K562 (cell line): ENCODE data around the gene VSTM2B. TPM values are rescaled to one million over a fixed set of nuclear protein-coding genes. Genes with fewer than 3 reads are reported as not detected.

Source experiments
- ATAC-seq: fragments of 200-7000 bp; cut with Tn5 transposase; 3 replicates; pipeline ENCODE4 v1.9.1; 2020; ENCODE audit warnings: moderate library complexity
- BruUV-seq: library from RNA; stranded (reverse); fragments of 400-500 nt; replicated peaks from 2 replicates; lab custom pipeline; 2021; lab: Mats Ljungman, UMichigan
- CTCF ChIA-PET: fragments of 300-600 bp; formaldehyde crosslinking; extraction: SDS; loops from one replicate; lab custom pipeline; 2021; ENCODE audit warnings: low intra/inter-chr PET ratio; lab: Yijun Ruan, JAX
- POLR2A ChIA-PET: fragments of 300-600, 350-650 bp; sonication (Branson Sonifier 250); formaldehyde crosslinking; extraction: SDS; loops from one replicate; lab custom pipeline; 2021; ENCODE audit warnings: antibody characterized with exemption, inconsistent platforms; lab: Yijun Ruan, JAX
- DNase-seq, 4 experiments: peaks; one replicate each; pipeline versions ENCODE4 v3.0.0 to v3.0.0-alpha.2; 2011 to 2018; ENCODE audit warnings: low spot score in 3 of 4, mixed read lengths in 3 of 4; ENCODE audit errors: extremely low read depth in 1 of 4
- FAIRE-seq: peaks from 2 replicates; lab custom pipeline; 2011; peaks lifted over from hg19 to GRCh38; lab: Jason Lieb, UNC
- H2AFZ ChIP-seq: 2 replicates; pipeline ENCODE4 v1.6.0; 2011; ENCODE audit warnings: low read depth, low read length, control low read depth, inconsistent platforms
- H3K27ac ChIP-seq: fragments of 200-600 bp; 3 replicates; pipeline ENCODE4 v1.8.0; 2011; ENCODE audit warnings: low read depth, mild to moderate bottlenecking, control low read depth, inconsistent platforms, low read length, moderate library complexity, mixed read lengths; ENCODE audit errors: extremely low read depth
- H3K27me3 ChIP-seq, 2 experiments: fragments of 300-600 bp in 1 of 2; 2 replicates in 1 of 2; 3 replicates in 1 of 2; pipeline versions ENCODE4 v1.6.0 to v1.8.0; 2011; ENCODE audit warnings: inconsistent platforms in 2 of 2, low read length in 2 of 2, mild to moderate bottlenecking in 1 of 2, mixed read lengths in 1 of 2, moderate library complexity in 1 of 2; ENCODE audit not compliant: control insufficient read depth in 2 of 2, insufficient read depth in 2 of 2
- H3K36me3 ChIP-seq: fragments of 300-600 bp; 3 replicates; pipeline ENCODE4 v1.8.0; 2011; ENCODE audit warnings: mild to moderate bottlenecking, low read length, inconsistent platforms; ENCODE audit not compliant: control insufficient read depth, insufficient read depth
- H3K4me1 ChIP-seq, 2 experiments: fragments of 200-600 bp in 1 of 2; replicated peaks in 1 of 2; 2 replicates in 1 of 2; 3 replicates in 1 of 2; pipeline versions ENCODE4 v1.5.1 to v1.8.0; 2011; ENCODE audit warnings: inconsistent platforms in 2 of 2, low read length in 2 of 2, mild to moderate bottlenecking in 1 of 2, mixed read lengths in 1 of 2, moderate library complexity in 1 of 2; ENCODE audit not compliant: control insufficient read depth in 2 of 2, insufficient read depth in 2 of 2
- H3K4me2 ChIP-seq: 2 replicates; pipeline ENCODE4 v1.6.1; 2011; ENCODE audit warnings: low read length, control low read depth, inconsistent platforms, mixed read lengths; ENCODE audit not compliant: insufficient read depth
- H3K4me3 ChIP-seq: fragments of 200-600 bp; sonication (generic), shearing (Covaris generic); 2 replicates; pipeline ENCODE4 v1.5.1; 2016; ENCODE audit warnings: control low read depth, inconsistent platforms
- H3K79me2 ChIP-seq: fragments of 200-600 bp; 3 replicates; pipeline ENCODE4 v1.8.0; 2011; ENCODE audit warnings: low read length, inconsistent platforms; ENCODE audit not compliant: control insufficient read depth, insufficient read depth
- H3K9ac ChIP-seq, 2 experiments: 2 replicates each; pipeline versions ENCODE4 v1.6.0 to v1.6.1; 2011; ENCODE audit warnings: low read depth in 2 of 2, low read length in 2 of 2, control low read depth in 1 of 2, inconsistent platforms in 1 of 2, mild to moderate bottlenecking in 1 of 2, mixed read lengths in 1 of 2; ENCODE audit not compliant: insufficient read depth in 1 of 2
- H3K9me1 ChIP-seq: one replicate; pipeline ENCODE4 v1.6.0; 2011; ENCODE audit warnings: inconsistent platforms, mild to moderate bottlenecking, low read length, moderate library complexity; ENCODE audit not compliant: control insufficient read depth, insufficient read depth
- H3K9me3 ChIP-seq: replicated peaks from 2 replicates; pipeline ENCODE4 v1.5.1; 2011; ENCODE audit warnings: low read depth, low read length, inconsistent platforms; ENCODE audit not compliant: control insufficient read depth, insufficient read depth
- H4K20me1 ChIP-seq: replicated peaks from 2 replicates; pipeline ENCODE4 v1.6.1; 2011; ENCODE audit warnings: low read length, inconsistent platforms, mixed read lengths; ENCODE audit not compliant: control insufficient read depth, insufficient read depth
- ETV5 ChIP-seq: sonication (generic); formaldehyde crosslinking; IDR thresholded peaks from 2 replicates; pipeline ENCODE4 v1.4.0; 2020; ENCODE audit warnings: low read depth, mild to moderate bottlenecking, missing genetic modification reagents
- HNRNPH1 ChIP-seq: fragments of 200-400 bp; formaldehyde crosslinking; optimal IDR thresholded peaks from 2 replicates; pipeline ENCODE3; 2017; ENCODE audit warnings: low read depth, mild to moderate bottlenecking, low read length, moderate library complexity
- HSF4 ChIP-seq: fragments of 250-450 bp; sonication (Bioruptor Pico); IDR thresholded peaks from 2 replicates; pipeline ENCODE4 v2.1.2; 2022; ENCODE audit warnings: mild to moderate bottlenecking, moderate library complexity, borderline replicate concordance
- MAZ ChIP-seq, 2 experiments: fragments of 450-650 bp in 1 of 2; sonication (generic) in 1 of 2; formaldehyde crosslinking; IDR thresholded peaks in 1 of 2; conservative IDR thresholded peaks in 1 of 2; 2 replicates each; pipeline versions ENCODE4 v1.4.0 to v1.5.0; 2020; ENCODE audit warnings: mild to moderate bottlenecking in 1 of 2, missing genetic modification reagents in 1 of 2
- NBN ChIP-seq: fragments of 450-650 bp; IDR thresholded peaks from 2 replicates; pipeline ENCODE4 v1.6.1; 2016; ENCODE audit warnings: low read depth, mild to moderate bottlenecking
- NCOA1 ChIP-seq: fragments of 450-650 bp; IDR thresholded peaks from 2 replicates; pipeline ENCODE4 v1.6.1; 2016; ENCODE audit warnings: low read depth
- NCOA6 ChIP-seq: fragments of 450-650 bp; IDR thresholded peaks from 2 replicates; pipeline ENCODE4 v1.6.1; 2017; ENCODE audit warnings: mild to moderate bottlenecking
- NFATC3 ChIP-seq: fragments of 450-650 bp; IDR thresholded peaks from 2 replicates; pipeline ENCODE4 v1.6.1; 2017; ENCODE audit warnings: mild to moderate bottlenecking
- RB1 ChIP-seq: fragments of 450-650 bp; IDR thresholded peaks from 2 replicates; pipeline ENCODE4 v1.6.1; 2017; ENCODE audit warnings: low read depth, mild to moderate bottlenecking
- RFX1 ChIP-seq: fragments of 450-650 bp; IDR thresholded peaks from 2 replicates; pipeline ENCODE4 v1.6.1; 2016; ENCODE audit warnings: mild to moderate bottlenecking, moderate library complexity
- ZNF12 ChIP-seq: sonication (generic); formaldehyde crosslinking; IDR thresholded peaks from 2 replicates; pipeline ENCODE4 v1.4.0; 2020; ENCODE audit warnings: mild to moderate bottlenecking, missing genetic modification reagents
- ZNF217 ChIP-seq: sonication (generic); formaldehyde crosslinking; IDR thresholded peaks from 2 replicates; pipeline ENCODE4 v1.8.0; 2022; ENCODE audit warnings: mild to moderate bottlenecking, missing genetic modification reagents
- ZSCAN32 ChIP-seq: fragments of 450-650 bp; formaldehyde crosslinking; IDR thresholded peaks from 2 replicates; pipeline ENCODE4 v1.4.0; 2020; ENCODE audit warnings: mild to moderate bottlenecking, moderate library complexity
- WGBS: fragments of 100-300 bp; shearing (Covaris generic); methylation state at CpG from one replicate; pipeline ENCODE4 v1.1.6; 2016; ENCODE audit warnings: low coverage, mixed read lengths; ENCODE audit not compliant: insufficient coverage; ENCODE audit errors: missing lambda C conversion rate; 5-methylcytosine and 5-hydroxymethylcytosine counted together
- in situ Hi-C: fragments of 300-500 bp; cut with MboI; formaldehyde crosslinking; loops from 4 replicates; pipeline ENCODE4 v1.15.0; 2018; ENCODE audit warnings: inconsistent platforms, mixed read lengths
- intact Hi-C: fragments of 100-400 bp; cut with micrococcal nuclease; formaldehyde crosslinking; loops from 2 replicates; pipeline ENCODE4 v1.14.2; 2022
- polyA plus RNA-seq, 8 experiments: library from polyadenylated mRNA; depleted of rRNA in 4 of 8; stranded (reverse) in 5 of 8; unstranded in 3 of 8; fragments of >200 nt; fragmentation: Nextera tagmentation in 2 of 8; fragmentation: Illumina TruSeq in 1 of 8; extraction: Ambion mirVana in 2 of 8; extraction: Trizol in 1 of 8; gene quantifications; 2 replicates each; pipeline versions ENCODE4 v1.2.1 to v1.2.3, GENCODE V29; 2011 to 2014; ENCODE audit warnings: inconsistent platforms in 1 of 8, missing spikeins in 1 of 8
- total RNA-seq, 7 experiments: library from RNA; depleted of rRNA in 6 of 7; stranded (reverse); fragments of >200 nt in 6 of 7; fragmentation: Illumina TruSeq in 2 of 7; extraction: Trizol in 2 of 7; gene quantifications; 2 replicates each; pipeline versions ENCODE4 v1.2.1 to v1.2.3, GENCODE V29; 2011 to 2021; ENCODE audit warnings: low replicate concordance in 1 of 7
- TF ChIP-seq, protein P1 (sequence below): fragments of 250-450 bp; sonication (Bioruptor Pico); IDR thresholded peaks from 2 replicates; pipeline ENCODE4 v1.8.0; 2021; ENCODE audit warnings: moderate library complexity, mild to moderate bottlenecking, inconsistent platforms

The VSTM2B gene
- total and polyA plus RNA-seq, 9 of the 15 experiments (the other 6 are each of a cell fraction or from before 2014, with no cell fraction given) = not detected

GRCh38 chr19:29521291-29522075 is 4.3 kb upstream of the VSTM2B start:
- TF ChIP-seq ZNF217 (no peak), RB1 (no peak), ZNF12 (no peak), ZSCAN32 (no peak), HSF4 (CRISPR knock-in tag) (no peak), MAZ (CRISPR knock-in tag; conservative IDR thresholded peaks at IDR 0.05 in 1 of 2, IDR thresholded peaks at IDR 0.05 in 1 of 2) (no peak), NFATC3 (no peak), NCOA6 (no peak), NBN (no peak), NCOA1 (no peak), RFX1 (no peak), HNRNPH1 (no peak), ETV5 (CRISPR knock-in tag) (no peak)
- TF ChIP-seq, protein P1, sequence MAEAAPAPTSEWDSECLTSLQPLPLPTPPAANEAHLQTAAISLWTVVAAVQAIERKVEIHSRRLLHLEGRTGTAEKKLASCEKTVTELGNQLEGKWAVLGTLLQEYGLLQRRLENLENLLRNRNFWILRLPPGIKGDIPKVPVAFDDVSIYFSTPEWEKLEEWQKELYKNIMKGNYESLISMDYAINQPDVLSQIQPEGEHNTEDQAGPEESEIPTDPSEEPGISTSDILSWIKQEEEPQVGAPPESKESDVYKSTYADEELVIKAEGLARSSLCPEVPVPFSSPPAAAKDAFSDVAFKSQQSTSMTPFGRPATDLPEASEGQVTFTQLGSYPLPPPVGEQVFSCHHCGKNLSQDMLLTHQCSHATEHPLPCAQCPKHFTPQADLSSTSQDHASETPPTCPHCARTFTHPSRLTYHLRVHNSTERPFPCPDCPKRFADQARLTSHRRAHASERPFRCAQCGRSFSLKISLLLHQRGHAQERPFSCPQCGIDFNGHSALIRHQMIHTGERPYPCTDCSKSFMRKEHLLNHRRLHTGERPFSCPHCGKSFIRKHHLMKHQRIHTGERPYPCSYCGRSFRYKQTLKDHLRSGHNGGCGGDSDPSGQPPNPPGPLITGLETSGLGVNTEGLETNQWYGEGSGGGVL (CRISPR knock-in tag) = no peak
- Histone ChIP-seq H3K27me3 (peaks cover 0 to 18% of the 10 kb centered on the region in 2 experiments; a peak in 2 of 5 replicates), H3K27ac (no peak overlapping the region), H3K4me2 (no peak overlapping the region), H3K9ac (no peak overlapping the region), H3K4me1 (peaks cover 0 to 12% of the 10 kb centered on the region in 2 experiments; a peak in 2 of 5 replicates), H3K79me2 (no peaks in the 10 kb centered on the region), H3K36me3 (no peaks in the 10 kb centered on the region), H3K4me3 (no peak overlapping the region), H2AFZ (no peak overlapping the region), H3K9me3 (no peaks in the 10 kb centered on the region), H3K9me1 (no peaks in the 10 kb centered on the region), H4K20me1 (0 out of 2 replicates have a peak, but pooled peaks cover 3% of the 10 kb centered on the region)
- DNase-seq = no peak
- under 1% methylated on average over 9 of the region's 9 CpGs for WGBS
- ATAC-seq = no peak
- intact Hi-C loops (loop anchor here (10.0 kb wide), 2 partner anchors 193 to 577 kb away; partner anchors contain the start of gene C19orf12), in situ Hi-C loops (no loop called here)
- no TSS peak for BruUV-seq
- ChIA-PET POLR2A (interaction anchor here (0.6 to 2.7 kb wide), 4 partner anchors 15 to 1027 kb away, joined by 3 to 8 read pairs (median 4); no protein-coding TSS in a partner anchor), CTCF (no interaction called here)
- FAIRE-seq = no peak
